ENCODE results near the gene DBF4. TPM values are rescaled to one million over a fixed set of nuclear protein-coding genes. Genes with fewer than 3 reads are reported as not detected.

DBF4 gene
- total and polyA plus RNA-seq, 2 of the 13 experiments (the other 11 are each of a cell fraction or from before 2014, with no cell fraction given) = 5.0 to 64.4 TPM

- TF ChIP-seq MAZ (IDR thresholded peaks at IDR 0.05; ENCODE audit: borderline replicate concordance, low read depth, low read length) = peak; percentile 64; the same call in 1 of the 2 replicates
- peak; percentile 94 for TF ChIP-seq MAZ (CRISPR knock-in tag; IDR thresholded peaks at IDR 0.05; ENCODE audit: low read depth)
- TF ChIP-seq POLR2AphosphoS2 (IDR thresholded peaks at IDR 0.05; ENCODE audit: low read depth, low read length) = no peak
- TF ChIP-seq KLF16 (CRISPR knock-in tag; IDR thresholded peaks at IDR 0.05) = peak in 1 of 2 experiments; percentile 59; a peak in 1 of 4 replicates
- no peak for TF ChIP-seq MEIS1 (CRISPR knock-in tag; IDR thresholded peaks at IDR 0.05; ENCODE audit: borderline replicate concordance)
- TF ChIP-seq ZSCAN31 (CRISPR knock-in tag; IDR thresholded peaks at IDR 0.05; ENCODE audit: low read depth) = peak; percentile 86; the same call in 1 of the 2 replicates
- TF ChIP-seq ZNF768 (CRISPR knock-in tag; IDR thresholded peaks at IDR 0.05) = no peak
- TF ChIP-seq, protein P1, sequence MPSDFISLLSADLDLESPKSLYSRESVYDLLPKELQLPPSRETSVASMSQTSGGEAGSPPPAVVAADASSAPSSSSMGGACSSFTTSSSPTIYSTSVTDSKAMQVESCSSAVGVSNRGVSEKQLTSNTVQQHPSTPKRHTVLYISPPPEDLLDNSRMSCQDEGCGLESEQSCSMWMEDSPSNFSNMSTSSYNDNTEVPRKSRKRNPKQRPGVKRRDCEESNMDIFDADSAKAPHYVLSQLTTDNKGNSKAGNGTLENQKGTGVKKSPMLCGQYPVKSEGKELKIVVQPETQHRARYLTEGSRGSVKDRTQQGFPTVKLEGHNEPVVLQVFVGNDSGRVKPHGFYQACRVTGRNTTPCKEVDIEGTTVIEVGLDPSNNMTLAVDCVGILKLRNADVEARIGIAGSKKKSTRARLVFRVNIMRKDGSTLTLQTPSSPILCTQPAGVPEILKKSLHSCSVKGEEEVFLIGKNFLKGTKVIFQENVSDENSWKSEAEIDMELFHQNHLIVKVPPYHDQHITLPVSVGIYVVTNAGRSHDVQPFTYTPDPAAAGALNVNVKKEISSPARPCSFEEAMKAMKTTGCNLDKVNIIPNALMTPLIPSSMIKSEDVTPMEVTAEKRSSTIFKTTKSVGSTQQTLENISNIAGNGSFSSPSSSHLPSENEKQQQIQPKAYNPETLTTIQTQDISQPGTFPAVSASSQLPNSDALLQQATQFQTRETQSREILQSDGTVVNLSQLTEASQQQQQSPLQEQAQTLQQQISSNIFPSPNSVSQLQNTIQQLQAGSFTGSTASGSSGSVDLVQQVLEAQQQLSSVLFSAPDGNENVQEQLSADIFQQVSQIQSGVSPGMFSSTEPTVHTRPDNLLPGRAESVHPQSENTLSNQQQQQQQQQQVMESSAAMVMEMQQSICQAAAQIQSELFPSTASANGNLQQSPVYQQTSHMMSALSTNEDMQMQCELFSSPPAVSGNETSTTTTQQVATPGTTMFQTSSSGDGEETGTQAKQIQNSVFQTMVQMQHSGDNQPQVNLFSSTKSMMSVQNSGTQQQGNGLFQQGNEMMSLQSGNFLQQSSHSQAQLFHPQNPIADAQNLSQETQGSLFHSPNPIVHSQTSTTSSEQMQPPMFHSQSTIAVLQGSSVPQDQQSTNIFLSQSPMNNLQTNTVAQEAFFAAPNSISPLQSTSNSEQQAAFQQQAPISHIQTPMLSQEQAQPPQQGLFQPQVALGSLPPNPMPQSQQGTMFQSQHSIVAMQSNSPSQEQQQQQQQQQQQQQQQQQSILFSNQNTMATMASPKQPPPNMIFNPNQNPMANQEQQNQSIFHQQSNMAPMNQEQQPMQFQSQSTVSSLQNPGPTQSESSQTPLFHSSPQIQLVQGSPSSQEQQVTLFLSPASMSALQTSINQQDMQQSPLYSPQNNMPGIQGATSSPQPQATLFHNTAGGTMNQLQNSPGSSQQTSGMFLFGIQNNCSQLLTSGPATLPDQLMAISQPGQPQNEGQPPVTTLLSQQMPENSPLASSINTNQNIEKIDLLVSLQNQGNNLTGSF (CRISPR knock-in tag; IDR thresholded peaks at IDR 0.05) = peak; percentile 63; the same call in 1 of the 2 replicates
- TF ChIP-seq ZZZ3 (CRISPR knock-in tag; IDR thresholded peaks at IDR 0.05; ENCODE audit: borderline replicate concordance) = no peak
- peak; percentile 20; the same call in 1 of the 2 replicates for TF ChIP-seq HCFC1 (IDR thresholded peaks at IDR 0.05; ENCODE audit: low read depth, low read length)
- no peak for TF ChIP-seq SP1 (IDR thresholded peaks at IDR 0.05)
- peak; percentile 88 for TF ChIP-seq SP1 (CRISPR knock-in tag; IDR thresholded peaks at IDR 0.05)
- peak; percentile 71; the same call in 1 of the 2 replicates for TF ChIP-seq ZSCAN29 (CRISPR knock-in tag; conservative IDR thresholded peaks at IDR 0.05)
- TF ChIP-seq ZNF326 (CRISPR knock-in tag; IDR thresholded peaks at IDR 0.05; ENCODE audit: borderline replicate concordance) = no peak
- 0 out of 2 replicates have a peak, but pooled peaks have one; percentile 60 for TF ChIP-seq CENPT (CRISPR knock-in tag; IDR thresholded peaks at IDR 0.05; ENCODE audit: low read depth)
- 0 out of 2 replicates have a peak, but pooled peaks have one; percentile 36 for TF ChIP-seq ZNF367 (CRISPR knock-in tag; IDR thresholded peaks at IDR 0.05; ENCODE audit: borderline replicate concordance)
- TF ChIP-seq, protein P2, sequence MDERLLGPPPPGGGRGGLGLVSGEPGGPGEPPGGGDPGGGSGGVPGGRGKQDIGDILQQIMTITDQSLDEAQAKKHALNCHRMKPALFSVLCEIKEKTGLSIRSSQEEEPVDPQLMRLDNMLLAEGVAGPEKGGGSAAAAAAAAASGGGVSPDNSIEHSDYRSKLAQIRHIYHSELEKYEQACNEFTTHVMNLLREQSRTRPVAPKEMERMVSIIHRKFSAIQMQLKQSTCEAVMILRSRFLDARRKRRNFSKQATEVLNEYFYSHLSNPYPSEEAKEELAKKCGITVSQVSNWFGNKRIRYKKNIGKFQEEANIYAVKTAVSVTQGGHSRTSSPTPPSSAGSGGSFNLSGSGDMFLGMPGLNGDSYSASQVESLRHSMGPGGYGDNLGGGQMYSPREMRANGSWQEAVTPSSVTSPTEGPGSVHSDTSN (CRISPR knock-in tag; IDR thresholded peaks at IDR 0.05) = no peak
- no peak; the same call in 1 of the 2 replicates for TF ChIP-seq RFX1 (IDR thresholded peaks at IDR 0.05)
- peak; percentile 83 for TF ChIP-seq IKZF4 (CRISPR knock-in tag; IDR thresholded peaks at IDR 0.05; ENCODE audit: borderline replicate concordance, low read depth, not compliant biosample characterization)
- TF ChIP-seq SP5 (CRISPR knock-in tag; IDR thresholded peaks at IDR 0.05; ENCODE audit: borderline replicate concordance, low read depth) = peak; percentile 96
- TF ChIP-seq, protein P3, sequence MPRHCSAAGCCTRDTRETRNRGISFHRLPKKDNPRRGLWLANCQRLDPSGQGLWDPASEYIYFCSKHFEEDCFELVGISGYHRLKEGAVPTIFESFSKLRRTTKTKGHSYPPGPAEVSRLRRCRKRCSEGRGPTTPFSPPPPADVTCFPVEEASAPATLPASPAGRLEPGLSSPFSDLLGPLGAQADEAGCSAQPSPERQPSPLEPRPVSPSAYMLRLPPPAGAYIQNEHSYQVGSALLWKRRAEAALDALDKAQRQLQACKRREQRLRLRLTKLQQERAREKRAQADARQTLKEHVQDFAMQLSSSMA (CRISPR knock-in tag; IDR thresholded peaks at IDR 0.05) = no peak
- no peak for TF ChIP-seq ZNF850 (CRISPR knock-in tag; conservative IDR thresholded peaks at IDR 0.05)
- TF ChIP-seq HOXA5 (CRISPR knock-in tag; IDR thresholded peaks at IDR 0.05) = 0 out of 2 replicates have a peak, but pooled peaks have one; percentile 42
- TF ChIP-seq THAP11 (CRISPR knock-in tag; IDR thresholded peaks at IDR 0.05) = peak; percentile 80; the same call in 1 of the 2 replicates
Observed at GRCh38 chr7:87876040-87876868, at the start of gene DBF4, which contains the start of gene SLC25A40 (continued).
